Measurements from ENCODE around the gene CNTN1.

- TF ChIP-seq CTCF (IDR thresholded peaks at IDR 0.05 in 8 of 11, conservative IDR thresholded peaks at IDR 0.05 in 3 of 11) (no peak), POLR2A (IDR thresholded peaks at IDR 0.05) (no peak), POLR2AphosphoS5 (IDR thresholded peaks at IDR 0.05) (no peak)
Measured at GRCh38 chr12:40646456-40646855, 45.8 kb upstream of the CNTN1 start.
